Astrocyte of the spinal cord (primary cell): ENCODE results near the gene MYL6B.

ENCODE experiments used
- DNase-seq: peaks from one replicate; pipeline ENCODE4 v3.0.0; 2011; ENCODE audit warnings: low read depth, low spot score
- H3K4me3 ChIP-seq: 2 replicates; pipeline ENCODE4 v1.5.1; 2011; ENCODE audit warnings: low read depth, mild to moderate bottlenecking, low read length, moderate library complexity
- CTCF ChIP-seq: IDR thresholded peaks from 2 replicates; pipeline ENCODE4 v1.5.1; 2012; ENCODE audit warnings: low read depth, mild to moderate bottlenecking, low read length, inconsistent platforms
- in situ Hi-C: cut with HindIII; loops from 2 replicates; pipeline ENCODE4 v1.10.0; 2017; ENCODE audit warnings: low sequenced_read_pairs

Gene MYL6B

DNA sequence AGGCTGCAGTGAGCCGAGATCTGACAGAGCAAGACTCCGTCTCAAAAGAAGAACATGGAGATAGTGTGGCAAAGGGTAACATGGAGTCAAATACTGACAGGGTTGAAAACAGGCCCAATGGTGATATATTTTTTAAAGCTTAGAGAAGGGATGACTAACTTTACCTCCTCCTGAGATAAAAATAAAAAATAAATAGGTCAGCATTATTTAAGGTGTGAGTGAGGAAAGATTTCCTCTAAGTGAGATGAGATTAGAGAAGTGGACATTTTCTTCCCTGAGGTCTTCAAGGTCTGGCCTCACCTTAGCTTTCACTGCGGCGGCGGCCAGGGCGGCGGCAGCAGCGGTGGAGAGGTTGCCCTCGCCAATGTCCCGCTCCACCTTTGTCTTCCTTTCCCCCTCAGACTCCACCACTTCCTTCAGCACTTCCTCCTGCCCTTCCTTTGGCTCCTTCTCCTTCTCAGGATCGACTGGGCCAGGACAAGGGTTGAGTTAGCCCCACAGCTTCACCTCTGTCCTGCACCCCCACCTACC lies 16.9 kb downstream of the MYL6B start:
- in situ Hi-C loops, result no loop called here
- no peak for DNase-seq
- TF ChIP-seq CTCF, result no peak
- no peak overlapping the region for H3K4me3 ChIP-seq

DNA sequence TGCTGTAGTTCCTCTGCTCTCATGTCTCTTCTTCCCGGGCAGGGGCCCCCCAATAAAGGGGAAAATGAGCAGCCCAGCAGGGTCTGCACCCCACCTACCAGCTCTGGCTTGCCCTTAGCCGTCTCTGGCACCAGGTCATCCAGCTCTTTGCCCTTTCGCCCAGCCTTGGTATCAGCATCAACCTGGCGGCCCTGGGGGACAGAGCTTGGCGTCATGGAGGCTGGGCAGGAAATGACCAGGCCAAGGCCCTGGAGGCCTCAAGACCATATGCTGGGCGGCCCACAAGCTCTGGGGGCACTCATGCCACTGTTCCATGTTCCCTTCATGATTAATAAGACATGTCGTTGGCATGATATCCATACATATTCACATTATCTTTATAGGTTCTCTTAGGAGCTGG lies 20.5 kb downstream of the MYL6B start:
- in situ Hi-C loops, result no loop called here

GRCh38 chr12:56178347-56178746 lies 26.0 kb downstream of the MYL6B start:
- no peak for DNase-seq
- no peak for TF ChIP-seq CTCF
- H3K4me3 ChIP-seq, result no peak overlapping the region
- in situ Hi-C loops, result no loop called here

More for the DNA sequence above, 20.5 kb downstream of the MYL6B start:
- DNase-seq, result no peak
- no peak overlapping the region for H3K4me3 ChIP-seq
- no peak for TF ChIP-seq CTCF

DNA sequence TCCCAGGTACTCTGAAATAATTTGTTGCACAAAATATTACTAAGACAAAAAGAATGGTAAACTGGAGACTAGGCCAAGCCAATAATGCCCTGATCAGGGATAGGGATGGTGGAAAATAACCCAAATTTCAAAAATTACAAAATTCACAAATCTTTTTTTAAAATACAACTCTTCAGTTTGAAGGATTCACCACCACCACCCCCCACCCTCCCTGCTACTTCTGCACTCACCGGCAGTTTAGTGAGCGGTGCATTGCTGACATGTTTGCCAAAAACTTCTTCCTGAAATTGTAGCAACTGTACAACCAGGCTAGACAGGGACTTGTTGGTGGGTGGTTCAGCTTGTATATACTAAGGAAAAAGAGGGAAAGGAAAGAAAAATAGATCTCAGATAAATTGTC lies 34.6 kb downstream of the MYL6B start:
- TF ChIP-seq CTCF, result no peak
- no peak for DNase-seq
- H3K4me3 ChIP-seq, result no peak overlapping the region
- in situ Hi-C loops, result no loop called here

- DNase-seq, result no peak
- TF ChIP-seq CTCF, result no peak
- peak overlapping the region; percentile 77 for H3K4me3 ChIP-seq
- in situ Hi-C loops, result no loop called here
Observed at GRCh38 chr12:56188131-56188777, 35.9 kb downstream of the MYL6B start.

- in situ Hi-C loops, result no loop called here
- no peak for DNase-seq
- H3K4me3 ChIP-seq, result peak overlapping the region; percentile 77
- no peak for TF ChIP-seq CTCF
Observed at GRCh38 chr12:56188778-56189098, 36.4 kb downstream of the MYL6B start.
